Urothelium cell line (cell line): ENCODE results near the gene AGBL3.
"Not testable (repeated sequence)": the region's sequence is repeated elsewhere in the genome, so short reads cannot be mapped to it uniquely, and the experiment has no call there.

ENCODE experiments used
- DNase-seq: peaks from one replicate; pipeline ENCODE4 v3.0.0; 2011; ENCODE audit warnings: low spot score, mixed read lengths
- FAIRE-seq: peaks from 2 replicates; lab custom pipeline; 2011; peaks lifted over from hg19 to GRCh38; lab: Jason Lieb, UNC

The AGBL3 gene

GRCh38 chr7:134962270-134962780 lies 24.0 kb upstream of the AGBL3 start:
- no peak for FAIRE-seq
- DNase-seq: no peak

- FAIRE-seq (no peak), DNase-seq (no peak)
Measured at GRCh38 chr7:134963036-134963435, 23.3 kb upstream of the AGBL3 start.

DNA sequence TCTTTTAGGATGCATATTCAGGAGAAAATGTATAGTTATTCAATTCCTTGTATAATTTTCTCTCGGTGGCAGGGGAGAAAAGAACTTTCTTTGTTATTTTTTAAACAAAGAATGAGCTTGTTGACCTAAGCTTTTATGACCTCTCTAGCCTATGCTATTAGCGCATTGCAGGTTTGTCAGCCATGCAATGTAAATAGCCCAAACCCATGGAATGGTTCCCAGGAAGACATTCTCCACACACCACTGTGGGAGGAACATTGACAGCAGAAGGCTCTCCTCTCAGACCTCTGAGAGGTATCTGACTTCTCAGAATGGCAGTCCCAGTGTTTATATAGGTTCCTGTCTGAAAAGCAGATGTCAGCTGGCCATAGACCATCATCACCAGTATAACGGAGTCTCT lies 19.6 kb upstream of the AGBL3 start:
- FAIRE-seq (no peak), DNase-seq (no peak)

DNA sequence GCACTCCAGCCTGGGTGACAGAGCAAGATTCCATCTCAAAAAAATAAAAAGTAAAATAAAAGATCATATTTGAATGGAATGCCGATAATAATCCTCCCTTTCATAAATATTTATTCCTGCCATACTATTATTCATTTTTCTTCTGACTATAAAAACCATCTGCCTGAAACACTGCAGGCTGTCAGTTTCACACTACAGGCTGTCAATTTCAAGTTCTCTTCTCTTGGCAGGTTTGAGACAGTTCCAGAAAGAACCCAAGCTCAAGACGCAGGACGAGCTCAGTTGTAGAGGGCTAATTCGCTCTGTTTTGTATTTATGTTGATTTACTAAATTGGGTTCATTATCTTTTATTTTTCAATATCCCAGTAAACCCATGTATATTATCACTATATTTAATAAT lies 18.2 kb upstream of the AGBL3 start:
- DNase-seq: no peak
- no peak for FAIRE-seq

GRCh38 chr7:134981645-134982044 lies 4.7 kb upstream of the AGBL3 start:
- not testable (repeated sequence) for FAIRE-seq, DNase-seq

- DNase-seq (no peak), FAIRE-seq (no peak)
Measured at GRCh38 chr7:134985894-134986362, 380 bp upstream of the AGBL3 start.

DNA sequence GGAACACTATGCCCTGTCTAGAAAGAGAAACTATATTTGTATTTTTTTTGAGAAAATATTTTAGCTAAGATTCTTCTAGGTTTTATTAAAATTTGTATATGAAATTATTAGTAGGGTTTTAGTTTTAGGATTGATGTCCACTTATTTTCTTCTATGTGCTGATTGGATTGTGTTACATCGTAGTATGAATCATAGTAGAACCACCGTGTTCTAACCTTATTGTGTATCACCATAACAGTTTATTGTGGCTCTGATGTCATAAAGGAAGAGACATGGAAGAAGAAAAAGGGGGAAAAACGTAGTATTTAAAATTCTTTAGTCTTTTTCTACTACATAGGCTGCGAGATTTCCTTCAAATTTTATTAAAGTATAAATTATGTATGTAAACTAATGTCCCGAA lies 1.9 kb downstream of the AGBL3 start:
- FAIRE-seq (no peak), DNase-seq (no peak)

DNA sequence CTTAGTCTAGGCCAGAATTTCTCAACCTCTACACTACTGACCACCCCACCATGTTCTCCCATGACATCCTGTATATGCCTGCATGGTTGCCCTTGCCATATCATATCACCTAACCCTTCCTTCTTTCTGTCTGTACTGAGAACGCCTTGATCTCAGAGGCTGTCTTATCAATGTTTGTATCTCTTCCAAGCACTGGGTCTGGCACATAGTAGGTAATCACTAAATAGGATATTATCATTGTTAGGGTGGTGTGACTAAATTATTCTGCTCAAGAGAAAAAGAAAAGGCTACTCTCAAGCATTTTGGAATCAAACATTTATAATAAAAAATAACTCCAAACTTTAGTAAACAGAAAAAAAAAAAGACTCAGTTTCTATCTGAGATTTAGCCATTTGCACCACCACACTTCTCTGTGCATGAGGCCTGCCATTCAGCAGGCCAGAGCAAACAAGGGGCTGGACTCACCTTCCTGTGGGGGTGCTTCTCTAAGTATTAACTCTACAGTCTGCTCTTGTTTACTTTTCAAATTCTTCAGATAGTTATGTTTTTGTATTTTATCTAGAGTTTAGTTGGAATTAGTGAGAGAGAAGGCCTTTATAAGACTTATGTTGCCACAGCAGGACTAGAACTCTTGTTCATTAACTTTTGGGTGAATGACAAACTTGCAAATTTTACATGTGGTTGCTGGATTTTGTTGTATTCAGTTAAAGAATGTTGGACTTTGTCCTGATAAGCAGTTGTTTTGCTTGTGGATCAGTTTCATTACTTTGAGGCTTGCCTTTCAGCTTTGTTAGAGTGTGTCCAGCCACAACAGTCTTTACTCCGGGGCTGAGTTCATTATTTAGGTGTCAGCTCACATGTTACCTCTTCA lies 5.4 kb downstream of the AGBL3 start:
- DNase-seq (no peak), FAIRE-seq (no peak)

DNA sequence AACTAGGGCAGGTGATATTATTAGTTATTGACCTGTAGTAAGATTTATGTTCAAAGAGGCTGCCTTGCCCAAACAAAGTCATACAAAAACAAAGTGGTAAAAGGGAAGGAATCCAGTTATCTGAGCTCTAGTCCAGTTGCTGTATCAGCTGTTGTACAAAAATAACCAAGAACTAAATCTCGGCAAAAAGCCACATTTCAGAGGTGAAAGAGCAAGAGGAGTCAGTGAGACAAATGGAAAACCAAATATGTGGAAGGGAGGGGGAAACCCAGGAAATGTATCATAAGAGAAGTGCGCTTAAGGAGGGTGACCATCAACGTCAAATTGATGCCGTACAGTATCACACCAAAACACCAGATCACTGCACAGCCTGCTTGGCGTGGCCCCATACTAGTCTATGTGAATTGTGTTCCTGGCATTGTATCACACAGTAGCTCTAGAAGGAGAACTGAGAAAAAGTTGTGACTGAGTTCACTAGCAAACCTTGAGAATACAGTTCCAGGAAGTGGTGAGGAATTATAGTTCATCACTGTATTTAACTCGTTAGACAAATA lies 6.4 kb downstream of the AGBL3 start:
- DNase-seq: no peak
- FAIRE-seq: no peak

DNA sequence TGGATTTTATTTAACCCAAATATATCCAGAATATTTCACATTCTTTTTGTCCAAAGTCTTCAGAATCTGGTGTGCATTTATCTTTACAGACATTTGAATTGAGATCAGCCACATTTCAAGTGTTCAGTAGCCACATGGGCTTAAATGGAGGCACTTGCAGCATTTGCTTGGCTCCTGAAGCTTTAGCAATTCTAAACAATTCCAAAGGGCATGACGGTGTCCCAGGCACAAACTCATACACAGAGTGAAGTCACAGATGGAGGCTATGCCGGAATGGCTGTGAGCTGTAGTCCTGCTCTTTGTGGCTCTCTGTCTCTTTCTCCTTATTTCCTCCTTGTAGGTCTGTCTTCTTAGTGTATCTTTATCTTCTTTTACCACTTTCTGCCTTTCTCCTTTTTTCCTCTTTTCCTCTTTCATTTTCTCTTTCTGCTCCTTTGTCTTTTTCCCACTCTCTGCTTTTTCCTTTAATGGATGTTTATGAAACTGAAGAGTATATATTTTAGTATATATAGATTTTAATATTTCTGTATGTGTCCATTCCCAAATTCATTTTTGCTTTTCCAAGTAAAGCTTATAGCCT lies 7.7 kb downstream of the AGBL3 start:
- DNase-seq (no peak), FAIRE-seq (no peak)

DNA sequence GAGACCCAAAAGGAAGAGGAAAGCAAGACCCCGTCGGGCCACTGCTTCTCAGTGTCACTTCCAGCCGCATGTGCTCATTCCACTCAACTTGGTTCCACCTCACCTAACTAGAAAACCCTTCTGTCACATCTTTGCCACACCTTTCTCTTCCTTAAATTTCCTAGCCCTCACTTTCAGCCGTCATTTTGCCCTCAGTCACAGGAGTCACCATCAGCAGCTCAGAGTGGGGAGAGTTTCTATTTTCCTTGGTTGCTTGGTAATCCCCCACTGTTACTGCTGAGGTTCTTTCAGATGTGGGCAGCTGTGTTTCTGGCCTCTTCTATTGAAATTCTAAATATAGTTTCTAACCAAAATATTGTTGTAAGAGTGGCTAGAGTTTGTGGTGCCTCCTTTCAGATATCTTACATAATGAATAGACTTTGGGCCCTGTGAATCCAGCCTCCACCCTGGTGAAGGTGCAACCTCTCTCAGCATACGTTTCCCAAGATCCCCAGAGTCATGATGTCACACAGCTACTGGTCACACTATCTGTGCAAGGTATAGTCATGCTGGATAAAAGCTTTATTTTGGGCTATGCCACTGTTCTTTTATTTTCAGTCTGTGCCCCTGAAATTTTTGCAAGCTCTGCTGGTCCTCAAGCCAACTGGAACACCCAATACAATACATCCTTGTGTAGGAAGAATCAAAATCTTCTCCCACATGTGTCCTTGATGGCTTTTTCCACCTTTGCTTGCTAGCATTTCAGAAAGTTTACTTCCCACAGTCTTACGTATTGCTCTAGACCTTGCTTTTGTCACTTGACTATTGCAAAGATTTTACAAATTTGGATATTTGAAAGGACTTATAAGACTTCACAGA lies 9.2 kb downstream of the AGBL3 start:
- FAIRE-seq (no peak), DNase-seq (no peak)

DNA sequence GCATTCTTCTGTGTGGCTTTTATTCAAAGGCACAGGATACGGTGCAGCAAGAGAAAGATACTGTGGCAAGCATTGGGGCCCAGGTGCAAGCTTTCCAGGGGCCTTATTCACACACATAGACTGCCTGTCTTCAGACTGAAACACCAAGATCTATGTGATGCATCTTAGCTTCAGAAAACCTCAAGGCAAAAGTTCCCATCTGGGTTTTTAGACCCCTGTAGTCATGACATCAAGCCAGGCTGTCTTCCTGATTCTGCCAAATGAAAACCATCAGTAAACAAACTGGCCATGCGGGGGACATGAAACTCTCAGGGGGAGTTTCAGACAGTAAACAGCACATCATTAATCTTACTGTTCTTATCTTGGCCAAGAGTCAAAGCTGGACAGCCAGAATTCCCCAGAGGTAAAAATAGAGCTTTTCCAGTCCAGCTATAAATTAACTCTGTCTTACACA lies 9.8 kb downstream of the AGBL3 start:
- DNase-seq: no peak
- no peak for FAIRE-seq

- DNase-seq (no peak), FAIRE-seq (no peak)
Measured at GRCh38 chr7:134997214-134997885, 11.0 kb downstream of the AGBL3 start.

DNA sequence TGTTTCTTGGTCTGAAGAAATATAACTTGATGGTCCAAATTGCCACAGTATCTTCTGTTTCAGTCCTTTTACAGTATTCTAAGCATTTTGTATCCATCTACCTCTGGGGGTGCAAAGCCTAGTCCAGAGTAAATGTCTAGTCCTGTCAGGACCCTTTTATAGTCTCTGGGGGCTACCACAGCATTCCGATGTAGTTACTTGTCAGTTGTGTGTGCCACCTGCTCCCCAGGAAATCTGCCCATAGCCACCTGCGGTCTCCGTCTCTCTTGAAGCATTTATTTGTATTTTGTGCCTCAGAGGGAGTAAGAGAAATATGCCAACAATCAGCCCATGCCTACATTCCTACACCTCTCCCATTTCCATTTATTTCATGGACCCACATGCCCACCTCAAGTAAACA lies 12.8 kb downstream of the AGBL3 start:
- DNase-seq: peak; percentile 8
- no peak for FAIRE-seq

DNA sequence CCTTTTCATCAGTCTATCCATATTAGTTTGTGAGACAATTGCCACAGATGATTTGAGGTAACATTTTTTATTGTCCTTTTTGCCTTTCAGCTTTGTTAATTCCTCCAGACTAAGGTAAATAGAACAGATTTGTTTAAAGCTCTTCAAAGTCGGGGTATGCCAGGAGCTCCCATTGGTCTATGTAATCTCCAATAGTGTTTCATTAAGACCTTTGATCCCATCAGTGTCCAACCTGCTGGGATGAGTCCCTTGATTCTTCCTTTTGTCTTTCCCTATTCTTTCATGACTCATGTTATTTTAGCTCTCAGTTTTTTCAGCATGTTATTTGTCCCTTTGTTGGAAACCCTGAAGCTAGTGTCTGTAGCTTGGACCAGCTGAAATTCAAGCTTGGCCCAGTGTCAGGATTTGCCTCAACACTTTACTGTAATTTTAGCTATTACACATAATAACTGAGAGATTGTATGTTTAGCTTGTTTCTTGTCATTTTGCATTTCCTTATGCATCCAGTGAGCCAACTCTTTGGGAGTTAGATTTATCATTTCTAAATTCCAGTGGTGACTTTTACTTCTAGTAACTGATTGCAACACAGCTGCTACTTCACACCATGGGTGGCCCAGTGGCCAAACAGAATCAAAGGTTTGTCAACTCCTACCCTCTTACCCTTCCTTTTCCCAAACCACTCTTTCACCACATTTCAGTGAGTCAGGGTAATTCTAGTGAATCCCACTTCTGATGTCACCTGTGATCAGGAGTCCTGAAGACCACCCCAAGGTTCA lies 15.3 kb downstream of the AGBL3 start:
- DNase-seq (no peak), FAIRE-seq (no peak)

- no peak for FAIRE-seq
- no peak for DNase-seq
Measured at GRCh38 chr7:135012229-135012628, 25.9 kb downstream of the AGBL3 start.

DNA sequence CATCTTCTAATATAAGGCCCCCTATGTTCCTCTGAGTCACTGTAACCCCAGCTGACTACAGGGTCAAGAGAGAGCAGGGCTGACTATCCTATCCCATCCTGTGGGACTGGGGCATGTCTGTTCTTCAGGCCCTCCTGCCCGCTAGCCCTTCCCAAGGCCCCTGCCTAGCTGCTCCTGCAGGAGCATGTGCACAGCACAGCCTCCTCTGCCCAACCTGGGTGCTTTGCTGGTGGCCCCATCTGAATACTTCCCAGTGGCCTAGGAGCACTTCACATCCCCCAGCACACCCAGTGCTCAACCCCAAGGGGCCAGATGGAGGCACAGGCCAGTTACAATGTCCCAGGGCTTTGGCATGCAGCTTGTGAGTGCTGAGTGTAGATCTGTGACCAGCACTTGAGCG lies 37.3 kb downstream of the AGBL3 start:
- FAIRE-seq: no peak
- no peak for DNase-seq

GRCh38 chr7:135035252-135035651 lies 48.9 kb downstream of the AGBL3 start:
- DNase-seq (no peak), FAIRE-seq (no peak)

DNA sequence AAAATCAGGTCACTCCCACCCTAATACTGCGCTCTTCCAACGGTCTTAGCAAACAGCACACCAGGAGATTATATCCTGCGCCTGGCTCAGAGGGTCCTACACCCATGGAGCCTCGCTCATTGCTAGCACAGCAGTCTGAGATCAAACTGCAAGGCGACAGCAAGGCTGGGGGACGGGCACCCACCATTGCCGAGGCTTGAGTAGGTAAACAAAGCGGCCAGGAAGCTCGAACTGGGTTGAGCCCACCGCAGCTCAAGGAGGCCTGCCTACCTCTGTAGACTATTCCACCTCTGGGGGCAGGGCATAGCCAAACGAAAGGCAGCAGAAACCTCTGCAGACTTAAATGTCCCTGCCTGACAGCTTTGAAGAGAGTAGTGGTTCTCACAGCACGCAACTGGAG lies 80.7 kb downstream of the AGBL3 start:
- FAIRE-seq, DNase-seq: not testable (repeated sequence)

DNA sequence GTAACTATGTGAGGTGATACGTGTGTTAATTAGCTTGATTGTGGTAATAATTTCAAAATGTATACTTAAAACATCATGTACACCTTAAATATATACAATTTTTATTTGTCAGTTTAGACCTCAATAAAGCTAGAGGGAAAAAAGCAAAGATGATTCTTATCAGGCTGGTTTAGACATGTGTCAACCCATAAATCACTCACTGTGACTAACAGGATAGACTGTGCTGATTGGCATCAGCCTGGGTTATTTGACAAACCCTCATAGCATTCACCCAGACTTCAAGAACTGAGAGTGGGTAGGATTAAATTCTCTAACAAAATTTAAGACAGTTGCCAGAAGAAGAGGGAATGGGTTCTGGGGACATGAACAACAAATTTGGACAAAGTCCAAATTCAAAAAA lies 87.8 kb downstream of the AGBL3 start:
- FAIRE-seq: no peak
- DNase-seq: no peak
